Body of pancreas (tissue), 4 donors: Measurements from ENCODE around the gene APLNR.

ENCODE experiments used
- POLR2A ChIP-seq, 3 donors: fragments of 450-650 bp; IDR thresholded peaks; one replicate each; pipeline ENCODE4 v1.6.1; 2016; ENCODE audit warnings: antibody characterized with exemption in 3 of 3, mild to moderate bottlenecking in 2 of 3
- TF ChIP-seq, protein P1 (sequence below), 7 experiments: fragments of 450-650 bp in 4 of 7; fragments of 200-600 bp in 3 of 7; sonication (generic) in 3 of 7; IDR thresholded peaks; one replicate each; pipeline ENCODE4 v1.5.1; 2016 to 2019; ENCODE audit warnings: antibody characterized with exemption in 7 of 7

DNA sequence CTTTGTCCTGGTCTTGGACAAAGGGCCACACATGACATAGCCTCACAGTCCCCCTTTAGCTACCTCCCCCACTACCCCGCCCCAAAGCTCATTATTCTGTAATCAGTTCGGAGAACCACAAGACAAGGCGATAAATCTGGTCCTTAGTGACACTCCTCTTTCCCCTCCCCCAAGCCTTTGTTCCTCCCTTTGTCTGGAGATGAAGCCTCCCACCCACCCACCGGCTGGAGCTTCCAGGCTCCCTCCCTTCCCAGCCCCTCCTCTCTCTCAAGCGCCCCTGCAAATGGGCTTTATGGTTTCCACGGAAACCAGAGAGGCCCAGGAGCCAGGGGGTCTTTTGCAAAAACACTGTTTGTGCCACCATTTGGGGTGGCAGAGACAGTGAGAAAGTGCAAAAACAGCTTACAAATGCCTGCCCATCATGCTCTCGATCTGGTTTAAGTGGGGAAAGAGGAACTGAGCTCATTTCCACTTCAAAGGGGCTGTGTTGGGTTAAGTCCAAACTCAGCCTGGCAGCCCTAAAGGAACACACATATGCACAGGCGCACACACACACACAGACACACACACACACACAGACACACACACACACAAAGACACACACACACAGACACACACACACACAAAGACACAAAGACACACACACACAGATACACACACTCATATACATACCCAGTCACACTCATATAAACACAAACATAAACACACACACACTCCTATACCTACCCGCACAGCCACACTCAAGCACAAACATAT lies 23.5 kb downstream of the APLNR start:
- no peak for TF ChIP-seq POLR2A (IDR thresholded peaks at IDR 0.05)
- TF ChIP-seq, protein P1, sequence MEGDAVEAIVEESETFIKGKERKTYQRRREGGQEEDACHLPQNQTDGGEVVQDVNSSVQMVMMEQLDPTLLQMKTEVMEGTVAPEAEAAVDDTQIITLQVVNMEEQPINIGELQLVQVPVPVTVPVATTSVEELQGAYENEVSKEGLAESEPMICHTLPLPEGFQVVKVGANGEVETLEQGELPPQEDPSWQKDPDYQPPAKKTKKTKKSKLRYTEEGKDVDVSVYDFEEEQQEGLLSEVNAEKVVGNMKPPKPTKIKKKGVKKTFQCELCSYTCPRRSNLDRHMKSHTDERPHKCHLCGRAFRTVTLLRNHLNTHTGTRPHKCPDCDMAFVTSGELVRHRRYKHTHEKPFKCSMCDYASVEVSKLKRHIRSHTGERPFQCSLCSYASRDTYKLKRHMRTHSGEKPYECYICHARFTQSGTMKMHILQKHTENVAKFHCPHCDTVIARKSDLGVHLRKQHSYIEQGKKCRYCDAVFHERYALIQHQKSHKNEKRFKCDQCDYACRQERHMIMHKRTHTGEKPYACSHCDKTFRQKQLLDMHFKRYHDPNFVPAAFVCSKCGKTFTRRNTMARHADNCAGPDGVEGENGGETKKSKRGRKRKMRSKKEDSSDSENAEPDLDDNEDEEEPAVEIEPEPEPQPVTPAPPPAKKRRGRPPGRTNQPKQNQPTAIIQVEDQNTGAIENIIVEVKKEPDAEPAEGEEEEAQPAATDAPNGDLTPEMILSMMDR (IDR thresholded peaks at IDR 0.05), result no peak
